K562 (cell line): ENCODE results near the gene PRKD2. TPM values are rescaled to one million over a fixed set of nuclear protein-coding genes. Genes with fewer than 3 reads are reported as not detected.

Source experiments
- ARID4B ChIP-seq: sonication (generic); formaldehyde crosslinking; IDR thresholded peaks from 2 replicates; pipeline ENCODE4 v1.8.0; 2022; ENCODE audit warnings: mild to moderate bottlenecking, missing genetic modification reagents
- BRCA1 ChIP-seq, 2 experiments: fragments of 450-650 bp in 1 of 2; sonication (generic) in 1 of 2; formaldehyde crosslinking in 1 of 2; IDR thresholded peaks; 2 replicates each; pipeline versions ENCODE4 v1.5.0 to v1.6.1; 2017 to 2020; ENCODE audit warnings: mild to moderate bottlenecking in 1 of 2, missing genetic modification reagents in 1 of 2
- BRF2 ChIP-seq: IDR thresholded peaks from 3 replicates; pipeline ENCODE4 v1.6.1; 2011; ENCODE audit warnings: borderline replicate concordance, mild to moderate bottlenecking; ENCODE audit not compliant: insufficient read length, insufficient read depth
- CREB3 ChIP-seq: fragments of 450-650 bp; conservative IDR thresholded peaks from 2 replicates; pipeline ENCODE4 v1.6.1; 2016; ENCODE audit warnings: missing genetic modification characterization, low read depth, mild to moderate bottlenecking, missing compliant biosample characterization, moderate library complexity
- EGR1 ChIP-seq: fragments of 450-650 bp; conservative IDR thresholded peaks from 2 replicates; pipeline ENCODE4 v1.6.1; 2017; ENCODE audit warnings: mild to moderate bottlenecking
- FIP1L1 ChIP-seq: fragments of 200-400 bp; formaldehyde crosslinking; IDR thresholded peaks from 2 replicates; pipeline ENCODE4 v1.6.1; 2018; ENCODE audit warnings: mild to moderate bottlenecking, low read depth, low read length; ENCODE audit not compliant: poor library complexity, severe bottlenecking
- FUS ChIP-seq: fragments of 200-400 bp; formaldehyde crosslinking; optimal IDR thresholded peaks from 2 replicates; pipeline ENCODE3; 2017; ENCODE audit warnings: low read depth, low read length
- ZNF263 ChIP-seq: sonication (generic); formaldehyde crosslinking; IDR thresholded peaks from 2 replicates; pipeline ENCODE4 v1.8.0; 2022; ENCODE audit warnings: mild to moderate bottlenecking, missing genetic modification reagents, borderline replicate concordance
- ZNF274 ChIP-seq: IDR thresholded peaks from 2 replicates; pipeline ENCODE4 v1.6.1; 2011; ENCODE audit warnings: low read depth, mild to moderate bottlenecking, low read length, moderate library complexity, borderline replicate concordance
- ZNF609 ChIP-seq: sonication (generic); formaldehyde crosslinking; IDR thresholded peaks from 2 replicates; pipeline ENCODE4 v1.8.1; 2023; ENCODE audit warnings: missing genetic modification reagents, mild to moderate bottlenecking, borderline replicate concordance
- polyA plus RNA-seq, 8 experiments: library from polyadenylated mRNA; depleted of rRNA in 4 of 8; stranded (reverse) in 5 of 8; unstranded in 3 of 8; fragments of >200 nt; fragmentation: Nextera tagmentation in 2 of 8; fragmentation: Illumina TruSeq in 1 of 8; extraction: Ambion mirVana in 2 of 8; extraction: Trizol in 1 of 8; gene quantifications; 2 replicates each; pipeline versions ENCODE4 v1.2.1 to v1.2.3, GENCODE V29; 2011 to 2014; ENCODE audit warnings: inconsistent platforms in 1 of 8, missing spikeins in 1 of 8
- total RNA-seq, 7 experiments: library from RNA; depleted of rRNA in 6 of 7; stranded (reverse); fragments of >200 nt in 6 of 7; fragmentation: Illumina TruSeq in 2 of 7; extraction: Trizol in 2 of 7; gene quantifications; 2 replicates each; pipeline versions ENCODE4 v1.2.1 to v1.2.3, GENCODE V29; 2011 to 2021; ENCODE audit warnings: low replicate concordance in 1 of 7
- TF ChIP-seq, protein P1 (sequence below): IDR thresholded peaks from 2 replicates; pipeline ENCODE4 v1.6.1; 2012; ENCODE audit warnings: low read depth, low read length, improper control_type of control experiment, borderline replicate concordance

Gene PRKD2
- total and polyA plus RNA-seq, 9 of the 15 experiments (the other 6 are each of a cell fraction or from before 2014, with no cell fraction given) = 1.8 to 60.0 (median 15.0) TPM

DNA sequence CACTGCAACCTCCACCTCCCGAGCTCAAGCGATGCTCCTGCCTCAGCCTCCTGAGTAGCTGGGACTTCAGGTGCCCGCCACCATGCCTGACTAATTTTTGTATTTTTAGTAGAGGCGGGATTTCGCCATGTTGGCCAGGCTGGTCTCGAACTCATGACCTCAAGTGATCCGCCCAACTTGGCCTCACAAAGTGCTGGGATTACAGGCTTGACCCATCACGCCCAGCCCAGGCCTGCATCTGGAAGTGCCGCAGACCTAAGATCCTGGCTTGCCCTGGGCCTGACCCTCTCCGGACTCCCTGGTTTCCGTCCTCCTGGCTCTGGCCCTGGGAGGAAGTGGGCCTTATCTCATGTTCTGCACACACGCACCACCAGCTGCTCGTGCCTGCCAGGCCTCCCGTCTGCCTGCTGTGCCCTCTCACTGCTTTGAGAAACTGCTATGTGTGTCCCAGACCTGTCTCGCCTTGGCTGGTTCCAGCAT, 87.3 kb downstream of the PRKD2 start (continued):
- TF ChIP-seq BRF2 (no peak), ZNF263 (CRISPR knock-in tag) (peak; percentile 56; the same call in 1 of the 2 replicates), EGR1 (no peak), ARID4B (CRISPR knock-in tag) (peak; percentile 57; the same call in 1 of the 2 replicates), ZNF609 (CRISPR knock-in tag) (0 out of 2 replicates have a peak, but pooled peaks have one; percentile 55), ZNF274 (no peak), BRCA1 (IDR thresholded peaks at IDR 0.05) (no peak), BRCA1 (CRISPR knock-in tag; IDR thresholded peaks at IDR 0.05) (no peak), CREB3 (tag) (no peak), FIP1L1 (no peak), FUS (no peak)
- TF ChIP-seq, protein P1, sequence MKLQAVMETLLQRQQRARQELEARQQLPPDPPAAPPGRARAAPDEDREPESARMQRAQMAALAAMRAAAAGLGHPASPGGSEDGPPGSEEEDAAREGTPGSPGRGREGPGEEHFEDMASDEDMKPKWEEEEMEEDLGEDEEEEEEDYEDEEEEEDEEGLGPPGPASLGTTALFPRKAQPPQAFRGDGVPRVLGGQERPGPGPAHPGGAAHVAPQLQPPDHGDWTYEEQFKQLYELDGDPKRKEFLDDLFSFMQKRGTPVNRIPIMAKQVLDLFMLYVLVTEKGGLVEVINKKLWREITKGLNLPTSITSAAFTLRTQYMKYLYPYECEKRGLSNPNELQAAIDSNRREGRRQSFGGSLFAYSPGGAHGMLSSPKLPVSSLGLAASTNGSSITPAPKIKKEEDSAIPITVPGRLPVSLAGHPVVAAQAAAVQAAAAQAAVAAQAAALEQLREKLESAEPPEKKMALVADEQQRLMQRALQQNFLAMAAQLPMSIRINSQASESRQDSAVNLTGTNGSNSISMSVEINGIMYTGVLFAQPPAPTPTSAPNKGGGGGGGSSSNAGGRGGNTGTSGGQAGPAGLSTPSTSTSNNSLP = no peak
